HAP-1 (cell line): Measurements from ENCODE around the gene ZNF133.
"Not testable (repeated sequence)": the region's sequence is repeated elsewhere in the genome, so short reads cannot be mapped to it uniquely, and the experiment has no call there.

Experiments used
- DNase-seq, 2 experiments: peaks; one replicate each; pipeline ENCODE4 v3.0.0-alpha.2; 2016 to 2020; ENCODE audit warnings: low spot score in 2 of 2
- H3K27me3 ChIP-seq: fragments of 250-450 bp; sonication (Bioruptor Pico); 2 replicates; pipeline ENCODE4 v1.5.1; 2020; ENCODE audit warnings: low read depth, mild to moderate bottlenecking, moderate library complexity
- H3K36me3 ChIP-seq: fragments of 250-450 bp; sonication (Bioruptor Pico); replicated peaks from 2 replicates; pipeline ENCODE4 v1.5.1; 2020; ENCODE audit warnings: mild to moderate bottlenecking
- H3K4me1 ChIP-seq: fragments of 250-450 bp; sonication (Bioruptor Pico); 2 replicates; pipeline ENCODE4 v1.5.1; 2020; ENCODE audit warnings: mild to moderate bottlenecking
- H3K4me3 ChIP-seq: fragments of 250-450 bp; sonication (Bioruptor Pico); 2 replicates; pipeline ENCODE4 v1.5.1; 2020; ENCODE audit warnings: mild to moderate bottlenecking, moderate library complexity
- H3K9me3 ChIP-seq: fragments of 250-450 bp; sonication (Bioruptor Pico); 2 replicates; pipeline ENCODE4 v1.5.1; 2020; ENCODE audit warnings: mild to moderate bottlenecking, moderate library complexity
- in situ Hi-C: fragments of 300-500 bp; cut with MboI; formaldehyde crosslinking; loops from 3 replicates; pipeline ENCODE4 v1.14.3; 2020; ENCODE audit warnings: low sequenced_read_pairs, inconsistent platforms, mixed read lengths

Gene ZNF133

GRCh38 chr20:18266282-18266681 is 22.0 kb upstream of the ZNF133 start:
- Histone ChIP-seq H3K9me3 (no peaks in the 10 kb centered on the region), H3K4me1 (peaks cover 9% of the 10 kb centered on the region), H3K36me3 (no peaks in the 10 kb centered on the region), H3K4me3 (no peak overlapping the region), H3K27me3 (no peaks in the 10 kb centered on the region)
- no peak for DNase-seq
- in situ Hi-C loops: no loop called here

DNA sequence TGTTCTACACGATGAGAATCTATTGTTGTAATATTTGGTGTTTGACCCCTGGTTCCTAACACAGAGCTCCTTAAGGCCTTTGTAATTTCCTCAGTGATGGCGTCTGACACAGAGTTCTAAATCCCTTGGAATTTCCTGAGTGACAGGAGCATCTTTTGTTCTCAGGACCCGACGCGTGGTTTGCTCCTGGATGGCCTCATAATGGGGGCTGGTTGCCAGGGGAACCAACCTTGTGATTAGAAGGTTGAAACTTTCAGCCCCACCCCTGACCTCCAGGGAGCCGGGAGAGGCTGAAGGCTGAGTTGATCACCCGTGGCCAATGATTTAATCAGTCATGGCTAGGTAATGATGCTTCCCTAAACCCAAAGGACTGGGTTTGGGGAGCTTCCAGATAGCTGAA is 20.5 kb upstream of the ZNF133 start:
- no peaks in the 10 kb centered on the region for H3K9me3 ChIP-seq
- peak; percentile 55 to 77 for DNase-seq
- H3K4me1 ChIP-seq: peaks cover 9% of the 10 kb centered on the region
- no peak overlapping the region for H3K4me3 ChIP-seq
- in situ Hi-C loops: no loop called here
- no peaks in the 10 kb centered on the region for H3K27me3 ChIP-seq
- no peaks in the 10 kb centered on the region for H3K36me3 ChIP-seq

DNA sequence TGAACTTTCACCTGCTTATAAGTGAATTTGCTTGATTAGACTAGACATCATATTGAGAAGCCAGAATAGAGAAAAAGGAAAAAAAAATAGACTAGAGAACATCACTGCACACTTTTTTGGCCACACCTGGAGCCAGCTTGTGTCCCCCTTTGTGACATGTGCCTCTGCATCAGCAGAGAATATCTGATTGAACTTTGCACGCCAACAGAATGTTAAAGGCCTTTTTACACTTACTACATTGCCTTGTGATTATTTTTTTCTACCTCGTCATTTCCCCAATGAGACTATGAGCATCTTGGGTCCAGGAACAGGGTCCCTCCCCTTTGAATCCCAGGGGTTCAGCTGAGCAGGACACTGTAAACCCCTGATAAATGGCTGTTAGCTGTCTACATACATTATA is 17.2 kb upstream of the ZNF133 start:
- in situ Hi-C loops: no loop called here
- no peaks in the 10 kb centered on the region for H3K9me3 ChIP-seq
- DNase-seq: no peak
- no peaks in the 10 kb centered on the region for H3K36me3 ChIP-seq
- no peak overlapping the region for H3K4me3 ChIP-seq
- H3K27me3 ChIP-seq: no peaks in the 10 kb centered on the region
- H3K4me1 ChIP-seq: peaks cover 9% of the 10 kb centered on the region

DNA sequence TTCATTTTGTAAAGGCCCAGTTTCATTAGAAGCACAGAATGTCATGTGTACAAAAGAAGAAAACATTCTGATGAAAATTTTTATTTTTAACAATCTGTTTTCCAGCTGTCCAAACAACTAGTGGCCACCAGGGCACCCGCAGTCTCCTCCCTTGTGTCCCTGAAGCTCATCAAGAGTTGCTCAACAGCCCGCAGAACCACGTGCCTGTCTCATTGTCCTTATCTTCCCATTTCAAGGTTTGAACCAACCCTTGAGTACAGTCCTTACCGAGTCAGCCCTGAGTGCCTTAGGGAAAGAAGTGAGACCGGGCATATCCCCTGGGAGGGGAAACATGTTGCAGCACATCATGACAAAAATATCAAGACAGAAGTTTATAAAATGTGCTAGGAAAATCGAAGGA is 15.9 kb upstream of the ZNF133 start:
- H3K4me3 ChIP-seq: no peak overlapping the region
- in situ Hi-C loops: no loop called here
- H3K27me3 ChIP-seq: no peaks in the 10 kb centered on the region
- H3K4me1 ChIP-seq: peaks cover 9% of the 10 kb centered on the region
- H3K9me3 ChIP-seq: no peaks in the 10 kb centered on the region
- DNase-seq: no peak
- no peaks in the 10 kb centered on the region for H3K36me3 ChIP-seq

- DNase-seq: no peak
- Histone ChIP-seq H3K9me3 (no peaks in the 10 kb centered on the region), H3K4me1 (no peaks in the 10 kb centered on the region), H3K4me3 (no peak overlapping the region), H3K27me3 (no peaks in the 10 kb centered on the region), H3K36me3 (no peaks in the 10 kb centered on the region)
- in situ Hi-C loops: no loop called here
Observed at GRCh38 chr20:18273738-18274137, 14.6 kb upstream of the ZNF133 start.

GRCh38 chr20:18275960-18276359 is 12.4 kb upstream of the ZNF133 start:
- H3K4me1 ChIP-seq, DNase-seq, H3K36me3 ChIP-seq, H3K4me3 ChIP-seq, H3K9me3 ChIP-seq: not testable (repeated sequence)
- in situ Hi-C loops: loop anchor here (25.0 kb wide), 1 partner anchor 789 kb away; no protein-coding TSS in a partner anchor
- H3K27me3 ChIP-seq: peaks cover 16% of the 10 kb centered on the region

- Histone ChIP-seq H3K27me3 (peaks cover 23% of the 10 kb centered on the region), H3K9me3 (no peaks in the 10 kb centered on the region), H3K4me1 (no peaks in the 10 kb centered on the region), H3K36me3 (no peaks in the 10 kb centered on the region), H3K4me3 (no peak overlapping the region)
- peak; percentile 66 to 85 for DNase-seq
- in situ Hi-C loops: loop anchor here (25.0 kb wide), 1 partner anchor 790 kb away; no protein-coding TSS in a partner anchor
Observed at GRCh38 chr20:18276821-18277220, 11.5 kb upstream of the ZNF133 start.

GRCh38 chr20:18279242-18279641 is 9.1 kb upstream of the ZNF133 start:
- no peaks in the 10 kb centered on the region for H3K9me3 ChIP-seq
- no peak for DNase-seq
- H3K36me3 ChIP-seq: no peaks in the 10 kb centered on the region
- peaks cover 42% of the 10 kb centered on the region for H3K27me3 ChIP-seq
- in situ Hi-C loops: loop anchor here (25.0 kb wide), 1 partner anchor 792 kb away; no protein-coding TSS in a partner anchor
- H3K4me1 ChIP-seq: no peaks in the 10 kb centered on the region
- no peak overlapping the region for H3K4me3 ChIP-seq

GRCh38 chr20:18284805-18285533 is 3.4 kb upstream of the ZNF133 start:
- Histone ChIP-seq H3K36me3 (no peaks in the 10 kb centered on the region), H3K27me3 (peaks cover 33% of the 10 kb centered on the region), H3K9me3 (no peaks in the 10 kb centered on the region), H3K4me1 (peaks cover 4% of the 10 kb centered on the region), H3K4me3 (no peak overlapping the region)
- no peak for DNase-seq
- in situ Hi-C loops: loop anchor here (25.0 kb wide), 1 partner anchor 798 kb away; no protein-coding TSS in a partner anchor

GRCh38 chr20:18287546-18287914 is 797 bp upstream of the ZNF133 start:
- in situ Hi-C loops: loop anchor here (25.0 kb wide), 1 partner anchor 800 kb away; no protein-coding TSS in a partner anchor
- Histone ChIP-seq H3K4me3 (peak overlapping the region; percentile 93), H3K27me3 (peaks cover 13% of the 10 kb centered on the region)

GRCh38 chr20:18288749-18289267 is 481 bp downstream of the ZNF133 start:
- Histone ChIP-seq H3K27me3 (peaks cover 2% of the 10 kb centered on the region; the same call in 1 of the 2 replicates), H3K4me1 (peaks cover 4% of the 10 kb centered on the region), H3K9me3 (no peaks in the 10 kb centered on the region), H3K4me3 (peak overlapping the region; percentile 93), H3K36me3 (no peaks in the 10 kb centered on the region)
- DNase-seq: no peak
- in situ Hi-C loops: loop anchor here (25.0 kb wide), 1 partner anchor 802 kb away; no protein-coding TSS in a partner anchor

More at GRCh38 chr20:18287546-18287914, 797 bp upstream of the ZNF133 start:
- no peak for DNase-seq
- Histone ChIP-seq H3K36me3 (no peaks in the 10 kb centered on the region), H3K9me3 (no peaks in the 10 kb centered on the region), H3K4me1 (peaks cover 4% of the 10 kb centered on the region)

- H3K36me3 ChIP-seq: no peaks in the 10 kb centered on the region
- in situ Hi-C loops: loop anchor here (25.0 kb wide), 1 partner anchor 802 kb away; no protein-coding TSS in a partner anchor
- DNase-seq: no peak
- H3K4me1 ChIP-seq: peaks cover 4% of the 10 kb centered on the region
- no peaks in the 10 kb centered on the region for H3K9me3 ChIP-seq
- H3K4me3 ChIP-seq: peak overlapping the region; percentile 93
- H3K27me3 ChIP-seq: no peaks in the 10 kb centered on the region
Observed at GRCh38 chr20:18289306-18289705, 979 bp downstream of the ZNF133 start.

- no peaks in the 10 kb centered on the region for H3K36me3 ChIP-seq
- H3K4me3 ChIP-seq: no peak overlapping the region
- peaks cover 3% of the 10 kb centered on the region; the same call in 1 of the 2 replicates for H3K9me3 ChIP-seq
- DNase-seq: no peak
- H3K4me1 ChIP-seq: no peaks in the 10 kb centered on the region
- no peaks in the 10 kb centered on the region for H3K27me3 ChIP-seq
- in situ Hi-C loops: loop anchor here (25.0 kb wide), 1 partner anchor 812 kb away; no protein-coding TSS in a partner anchor
Observed at GRCh38 chr20:18299364-18299763, 11.0 kb downstream of the ZNF133 start.

GRCh38 chr20:18304618-18305017 is 16.3 kb downstream of the ZNF133 start:
- DNase-seq: no peak
- in situ Hi-C loops: no loop called here
- no peaks in the 10 kb centered on the region for H3K9me3 ChIP-seq
- no peaks in the 10 kb centered on the region for H3K36me3 ChIP-seq
- no peaks in the 10 kb centered on the region for H3K4me1 ChIP-seq
- H3K4me3 ChIP-seq: no peak overlapping the region
- no peaks in the 10 kb centered on the region for H3K27me3 ChIP-seq
